Measurements from ENCODE around the gene SPPL2B.

- TF ChIP-seq, protein P1, sequence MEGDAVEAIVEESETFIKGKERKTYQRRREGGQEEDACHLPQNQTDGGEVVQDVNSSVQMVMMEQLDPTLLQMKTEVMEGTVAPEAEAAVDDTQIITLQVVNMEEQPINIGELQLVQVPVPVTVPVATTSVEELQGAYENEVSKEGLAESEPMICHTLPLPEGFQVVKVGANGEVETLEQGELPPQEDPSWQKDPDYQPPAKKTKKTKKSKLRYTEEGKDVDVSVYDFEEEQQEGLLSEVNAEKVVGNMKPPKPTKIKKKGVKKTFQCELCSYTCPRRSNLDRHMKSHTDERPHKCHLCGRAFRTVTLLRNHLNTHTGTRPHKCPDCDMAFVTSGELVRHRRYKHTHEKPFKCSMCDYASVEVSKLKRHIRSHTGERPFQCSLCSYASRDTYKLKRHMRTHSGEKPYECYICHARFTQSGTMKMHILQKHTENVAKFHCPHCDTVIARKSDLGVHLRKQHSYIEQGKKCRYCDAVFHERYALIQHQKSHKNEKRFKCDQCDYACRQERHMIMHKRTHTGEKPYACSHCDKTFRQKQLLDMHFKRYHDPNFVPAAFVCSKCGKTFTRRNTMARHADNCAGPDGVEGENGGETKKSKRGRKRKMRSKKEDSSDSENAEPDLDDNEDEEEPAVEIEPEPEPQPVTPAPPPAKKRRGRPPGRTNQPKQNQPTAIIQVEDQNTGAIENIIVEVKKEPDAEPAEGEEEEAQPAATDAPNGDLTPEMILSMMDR (IDR thresholded peaks at IDR 0.05): no peak
- TF ChIP-seq EZH2phosphoT487 (IDR thresholded peaks at IDR 0.05): no peak
- no peak for TF ChIP-seq EZH2 (IDR thresholded peaks at IDR 0.05)
Measured at GRCh38 chr19:2341244-2341751, 12.8 kb downstream of the SPPL2B start.
